ENCODE measurements around the gene CDH13.

CDH13 gene

DNA sequence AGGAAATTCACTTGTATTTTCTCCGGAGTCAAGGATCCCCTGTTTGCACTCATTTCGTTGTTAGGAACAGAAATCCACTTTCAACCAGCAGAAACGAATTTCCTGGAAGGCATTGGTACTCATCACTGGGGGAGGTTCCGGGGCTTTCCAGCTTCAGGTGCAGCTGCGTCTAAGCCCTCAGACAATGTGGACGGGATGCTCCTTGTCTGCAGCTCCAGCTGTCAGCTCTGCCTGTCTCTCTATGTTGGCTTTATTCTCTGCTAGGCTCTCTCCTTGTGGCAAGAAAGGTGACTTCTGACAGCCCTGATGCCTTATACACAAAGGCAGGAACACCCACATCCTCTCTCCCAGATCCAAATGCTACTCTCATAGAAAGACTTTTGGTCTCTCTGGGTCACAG, 997.1 kb downstream of the CDH13 start:
- DNase-seq (ENCODE audit: low spot score): no peak

DNA sequence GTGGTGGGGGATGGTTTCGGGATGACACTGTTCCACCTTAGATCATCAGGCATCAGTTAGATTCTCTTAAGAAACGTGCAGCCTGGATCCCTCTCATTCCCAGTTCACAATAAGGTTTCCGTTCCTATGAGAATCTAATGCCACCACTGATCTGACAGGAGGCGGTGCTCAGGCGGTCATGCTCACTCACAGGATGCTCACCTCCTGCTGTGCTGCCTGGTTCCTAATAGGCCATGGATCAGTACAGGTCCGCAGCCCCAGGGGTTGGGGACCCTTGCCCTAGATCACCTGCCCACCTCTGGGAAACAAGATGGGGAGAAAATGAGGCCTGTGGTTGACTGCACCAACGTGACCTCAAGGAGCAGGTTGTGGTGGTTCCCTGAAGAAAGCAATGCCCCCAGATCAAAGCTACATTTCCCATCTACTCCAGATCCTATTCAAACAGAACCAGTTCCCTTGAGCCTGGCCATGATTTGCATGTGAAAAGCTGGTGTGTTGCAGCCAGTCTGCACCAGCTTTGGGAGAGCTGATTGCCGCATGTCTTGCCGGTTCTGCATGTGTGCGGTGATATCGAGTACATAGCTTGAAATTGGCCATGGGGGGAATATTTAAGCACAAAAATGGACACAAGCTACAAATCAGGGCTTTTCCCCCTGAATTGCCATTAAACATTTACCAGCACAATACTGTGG, 997.8 kb downstream of the CDH13 start:
- DNase-seq (ENCODE audit: low spot score): no peak

DNA sequence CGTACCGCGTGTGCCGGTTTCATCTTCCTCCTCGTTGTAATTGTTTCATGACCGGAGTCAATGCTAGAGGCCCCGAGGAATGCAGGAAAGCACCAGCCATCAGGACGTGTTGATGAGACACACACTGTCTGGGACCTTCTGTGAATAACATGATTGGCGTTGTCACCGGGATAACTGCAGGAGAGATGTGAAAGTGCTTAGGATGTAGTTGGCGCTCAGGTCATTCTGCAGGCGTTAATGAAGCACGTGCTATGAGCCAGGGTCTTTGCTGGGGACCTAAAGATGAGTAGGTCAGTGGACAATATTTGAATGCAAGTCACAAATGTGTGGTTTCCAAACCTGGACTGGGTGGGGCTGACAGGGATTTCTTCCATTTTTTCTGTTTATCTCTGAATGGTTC, 999.4 kb downstream of the CDH13 start:
- no peak for DNase-seq (ENCODE audit: low spot score)

DNA sequence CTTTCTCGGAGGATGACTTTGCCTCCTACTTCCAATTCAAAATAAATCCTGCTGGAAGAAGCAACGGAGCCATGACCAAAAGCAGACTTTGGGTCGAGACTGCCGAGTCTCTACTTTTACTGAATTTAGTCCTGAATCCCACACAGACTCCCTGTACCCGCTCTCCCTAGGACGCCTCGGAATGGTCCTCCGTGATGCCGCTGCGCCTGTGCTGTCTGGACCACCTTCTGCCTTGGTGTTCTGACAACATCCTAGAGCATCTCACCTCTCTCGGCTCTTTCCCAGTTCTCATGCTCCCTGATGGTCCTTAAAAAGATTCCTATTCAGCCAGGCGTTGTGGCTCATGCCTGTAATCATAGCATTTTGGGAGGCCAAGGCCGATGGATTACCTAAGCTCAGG, 999.9 kb downstream of the CDH13 start:
- no peak for DNase-seq (ENCODE audit: low spot score)

DNA sequence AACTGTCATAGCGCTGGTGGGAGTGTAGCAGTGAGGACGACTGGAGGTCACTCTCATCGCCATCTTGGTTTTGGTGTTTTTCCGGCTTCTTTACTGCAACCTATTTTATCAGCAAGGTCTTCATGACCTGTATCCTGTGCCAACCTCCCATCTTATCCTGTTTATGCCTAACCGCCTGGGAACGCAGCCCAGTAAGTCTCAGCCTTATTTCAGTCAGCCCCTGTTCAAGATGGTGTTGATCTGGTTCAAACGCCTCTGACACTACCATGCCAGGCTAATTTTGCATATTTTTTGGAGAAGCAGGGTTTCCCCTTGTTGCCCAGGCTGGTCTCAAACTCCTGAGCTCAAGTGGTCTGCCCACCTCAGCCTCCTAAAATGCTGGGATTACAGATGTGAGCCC, 1001.2 kb downstream of the CDH13 start:
- DNase-seq (ENCODE audit: low spot score): no peak

DNA sequence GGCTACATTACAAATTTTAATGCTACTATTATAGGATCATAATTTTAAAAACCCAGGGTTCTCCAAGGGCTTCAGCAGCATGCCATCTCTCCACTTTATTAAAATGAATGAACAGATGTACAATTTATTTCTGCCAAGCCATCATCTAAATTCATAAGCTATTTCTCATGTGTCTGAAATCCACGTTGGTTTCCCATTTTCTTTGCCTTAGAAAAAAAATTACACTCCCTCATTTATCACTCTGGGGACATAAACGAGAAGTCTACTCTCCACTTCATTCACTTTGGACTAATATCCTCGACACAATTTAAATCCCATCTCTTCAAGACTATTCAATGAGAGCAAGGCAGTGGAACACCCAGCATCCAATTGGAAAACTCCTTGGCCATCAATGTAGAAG, 1002.7 kb downstream of the CDH13 start:
- DNase-seq (ENCODE audit: low spot score): no peak

DNA sequence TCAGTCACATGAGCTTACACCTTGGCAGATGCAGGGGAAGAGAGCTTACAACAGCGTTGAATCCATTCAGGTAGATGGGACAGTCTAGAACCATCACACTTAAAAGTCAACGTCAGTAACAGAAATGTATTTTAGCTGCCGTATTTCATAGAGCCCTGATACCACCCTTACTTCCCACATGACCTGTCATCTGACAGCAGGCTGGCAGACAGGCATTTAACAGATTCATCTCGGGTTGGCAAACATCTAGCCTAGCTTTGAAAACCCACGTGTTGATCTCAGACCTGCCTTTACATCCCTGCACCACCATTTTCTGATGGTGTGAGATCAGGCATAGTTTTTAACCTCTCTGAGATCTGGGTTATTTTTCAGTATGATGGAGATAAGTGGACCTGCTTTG, 1003.1 kb downstream of the CDH13 start:
- no peak for DNase-seq (ENCODE audit: low spot score)

DNA sequence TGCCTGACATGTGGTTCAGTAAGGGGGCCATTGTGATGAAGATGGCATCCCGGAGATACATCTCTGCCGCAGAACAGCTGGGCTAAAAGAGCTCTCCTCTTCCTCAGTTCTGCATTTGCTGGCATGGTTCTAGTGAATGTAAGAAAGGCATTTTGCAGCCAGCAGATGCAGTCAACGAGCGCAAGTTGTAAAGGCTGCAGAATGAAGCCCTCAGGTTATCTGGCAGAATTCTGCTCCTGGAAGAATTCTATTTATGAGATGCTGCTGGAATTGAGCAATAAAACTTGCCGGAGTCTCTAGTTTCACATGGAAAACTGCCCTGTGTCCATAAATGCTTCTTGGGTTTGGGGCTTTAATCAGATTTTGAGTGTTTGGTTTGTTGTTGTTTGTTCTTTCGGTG, 1004.2 kb downstream of the CDH13 start:
- no peak for DNase-seq (ENCODE audit: low spot score)

DNA sequence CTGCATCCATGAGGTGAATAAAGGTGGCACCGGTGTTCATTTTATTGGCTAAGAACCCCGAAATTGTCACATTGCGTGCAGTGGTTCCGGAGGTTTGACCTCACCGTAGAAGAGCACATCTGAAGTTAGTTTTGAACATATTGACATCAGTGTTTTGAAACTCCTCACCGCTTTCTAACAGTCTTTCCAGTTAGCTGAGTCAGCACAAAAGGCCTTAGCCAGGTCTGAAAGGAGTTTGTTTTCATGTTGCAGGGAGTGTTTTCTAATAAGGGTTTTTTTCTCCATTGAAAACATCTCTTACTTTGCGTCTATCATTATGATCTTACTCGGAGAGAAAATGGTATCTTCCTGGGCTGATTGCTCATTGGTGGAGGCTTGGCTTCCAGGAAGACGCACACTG, 1006.5 kb downstream of the CDH13 start:
- no peak for DNase-seq (ENCODE audit: low spot score)

DNA sequence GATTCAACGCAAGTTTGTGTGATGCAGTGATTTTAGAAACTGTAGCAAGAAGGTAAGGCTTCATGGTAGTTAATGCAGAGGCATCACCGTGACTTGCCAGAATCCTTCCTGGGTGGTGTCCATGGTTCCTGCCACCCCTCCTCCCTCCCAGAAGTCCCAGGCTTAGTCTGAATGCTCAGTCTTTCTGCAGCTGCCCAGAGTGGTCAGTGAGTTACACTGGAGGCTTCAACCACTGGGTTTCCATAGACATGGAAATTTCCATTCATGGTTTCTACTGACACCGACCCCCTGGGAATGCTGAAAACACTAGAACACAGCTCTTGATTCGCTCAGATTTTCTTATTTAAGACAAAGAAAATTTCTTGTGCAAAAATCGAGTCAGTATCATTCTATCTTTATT, 1021.6 kb downstream of the CDH13 start:
- no peak for DNase-seq (ENCODE audit: low spot score)

DNA sequence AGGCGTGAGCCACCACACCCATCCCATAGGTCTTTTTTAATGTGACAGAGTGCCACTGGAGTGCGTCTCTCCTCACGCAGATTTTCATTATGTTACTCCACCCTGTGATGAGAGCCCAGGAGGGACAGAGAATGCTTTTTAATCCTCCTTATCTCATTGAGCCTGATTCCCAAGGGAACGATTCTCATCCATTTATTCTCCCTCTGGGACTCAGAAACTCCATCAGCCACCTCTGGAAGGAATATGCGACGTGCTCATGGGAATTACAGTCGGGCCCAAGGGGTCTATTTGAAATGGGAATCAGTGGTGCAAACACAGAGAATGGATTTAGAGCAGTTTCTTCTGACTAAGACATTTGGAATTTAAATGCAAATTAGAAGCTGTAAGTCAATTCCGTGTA, 1025.1 kb downstream of the CDH13 start:
- DNase-seq (ENCODE audit: low spot score): no peak

DNA sequence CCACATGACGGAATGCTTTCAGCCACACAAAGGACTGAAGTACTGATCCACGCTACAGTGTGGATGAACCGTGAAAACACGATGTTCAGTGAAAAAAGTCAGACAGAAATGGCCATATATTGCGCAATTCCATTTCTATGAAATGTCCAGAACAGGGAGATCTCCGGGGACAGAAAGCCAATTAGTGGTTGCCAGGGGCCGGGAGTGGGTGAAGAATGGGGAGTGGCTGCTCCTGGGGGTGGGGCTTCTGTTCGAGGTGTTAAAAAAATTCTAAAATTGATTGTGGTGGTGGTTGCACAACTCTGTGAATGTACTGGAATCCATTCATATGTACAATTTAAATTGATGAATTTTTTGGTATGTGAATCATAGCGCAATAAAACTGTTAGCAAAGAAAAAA, 1026.2 kb downstream of the CDH13 start:
- no peak for DNase-seq (ENCODE audit: low spot score)

DNA sequence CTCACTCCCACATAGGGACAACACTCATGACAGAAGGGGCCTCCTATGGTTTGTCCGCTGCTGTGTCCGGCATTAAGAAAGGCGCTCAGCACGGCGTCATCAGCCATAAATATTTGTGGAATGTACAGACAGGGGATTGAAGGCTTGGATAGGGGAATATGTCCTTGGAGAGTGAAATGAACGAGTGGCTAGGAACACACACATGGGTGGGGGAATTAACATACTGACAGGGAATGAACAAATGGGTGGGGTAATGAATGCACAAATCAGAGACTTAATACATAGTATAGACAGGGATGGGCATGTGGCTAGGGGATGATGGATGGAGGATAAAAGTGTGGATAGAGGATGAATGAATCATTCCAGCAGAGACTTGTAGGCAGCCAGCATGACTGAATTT, 1027.0 kb downstream of the CDH13 start:
- no peak for DNase-seq (ENCODE audit: low spot score)

DNA sequence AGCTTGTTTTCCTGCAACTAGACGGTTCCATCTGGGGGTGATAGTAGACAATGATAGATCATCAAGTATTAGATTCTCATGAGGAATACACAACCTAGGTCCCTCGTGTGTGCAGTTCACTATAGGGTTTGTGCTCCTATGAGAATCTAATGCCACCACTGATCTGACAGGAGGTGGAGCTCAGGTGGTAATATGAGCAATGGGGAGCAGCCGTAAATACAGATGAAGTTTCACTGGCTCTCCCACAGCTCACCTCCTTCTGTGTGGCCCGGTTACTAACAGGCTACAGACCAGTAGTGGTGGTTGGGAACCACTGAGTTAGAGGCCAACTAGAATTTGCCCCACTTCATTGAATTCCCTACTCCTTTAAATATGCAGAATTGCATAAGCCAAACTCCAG, 1033.5 kb downstream of the CDH13 start:
- DNase-seq (ENCODE audit: low spot score): no peak

DNA sequence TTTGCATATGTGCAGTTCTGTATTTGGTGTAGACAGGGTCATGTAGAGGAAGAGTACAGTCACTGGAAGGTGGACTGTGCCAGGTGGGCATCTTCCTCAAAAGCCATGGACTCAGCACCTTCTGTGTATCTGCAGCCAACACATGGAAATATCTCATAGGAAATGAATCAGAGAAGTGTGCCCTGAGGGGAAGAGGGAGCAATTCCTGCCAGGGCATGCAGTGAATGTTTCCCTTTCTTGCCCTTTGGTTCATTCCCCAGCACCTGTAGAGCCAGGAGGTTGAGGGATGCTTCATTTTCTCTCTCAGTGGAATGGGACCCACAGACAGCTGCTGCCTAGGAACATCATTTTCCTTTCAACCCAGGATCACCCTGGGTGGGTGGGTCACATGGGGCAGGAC, 1034.9 kb downstream of the CDH13 start:
- DNase-seq (ENCODE audit: low spot score): no peak

DNA sequence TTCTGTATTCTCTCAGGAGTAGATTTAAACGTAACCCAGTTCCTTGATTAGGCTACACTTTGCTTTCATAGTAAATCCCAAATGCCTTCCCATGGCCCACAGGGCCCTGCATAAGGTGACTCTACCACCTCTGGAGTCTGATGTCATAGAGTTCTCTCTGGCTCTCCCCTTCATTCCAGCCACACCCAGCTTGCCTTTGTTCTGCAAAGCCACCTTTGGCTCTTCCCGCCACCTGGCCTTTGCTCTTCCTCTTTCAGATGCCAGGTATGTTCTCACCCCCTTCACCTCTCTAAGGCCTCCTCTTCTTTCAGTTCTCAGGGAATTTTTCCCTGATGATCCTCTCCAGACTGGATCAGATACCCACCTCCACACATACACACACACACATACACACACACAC, 1039.7 kb downstream of the CDH13 start:
- DNase-seq (ENCODE audit: low spot score): no peak

DNA sequence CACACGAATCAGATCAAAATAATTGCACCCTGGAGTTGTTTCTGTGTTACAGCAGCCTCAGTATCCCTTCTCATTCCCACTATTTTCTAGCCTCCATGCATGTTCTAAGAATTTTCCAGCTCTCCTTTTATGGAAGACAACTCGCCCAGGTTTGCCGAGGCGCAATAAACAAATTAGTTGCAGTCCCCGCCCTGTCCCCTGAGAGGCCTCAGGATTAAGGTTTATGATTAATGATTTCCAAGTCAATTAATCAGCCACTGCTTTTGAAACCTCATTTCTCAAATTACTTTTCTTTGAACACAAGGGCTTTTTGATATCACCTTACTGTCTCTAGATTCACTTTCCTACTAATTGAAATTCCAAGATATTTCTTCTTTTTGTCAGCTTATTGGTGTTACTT, 1042.7 kb downstream of the CDH13 start:
- no peak for DNase-seq (ENCODE audit: low spot score)

DNA sequence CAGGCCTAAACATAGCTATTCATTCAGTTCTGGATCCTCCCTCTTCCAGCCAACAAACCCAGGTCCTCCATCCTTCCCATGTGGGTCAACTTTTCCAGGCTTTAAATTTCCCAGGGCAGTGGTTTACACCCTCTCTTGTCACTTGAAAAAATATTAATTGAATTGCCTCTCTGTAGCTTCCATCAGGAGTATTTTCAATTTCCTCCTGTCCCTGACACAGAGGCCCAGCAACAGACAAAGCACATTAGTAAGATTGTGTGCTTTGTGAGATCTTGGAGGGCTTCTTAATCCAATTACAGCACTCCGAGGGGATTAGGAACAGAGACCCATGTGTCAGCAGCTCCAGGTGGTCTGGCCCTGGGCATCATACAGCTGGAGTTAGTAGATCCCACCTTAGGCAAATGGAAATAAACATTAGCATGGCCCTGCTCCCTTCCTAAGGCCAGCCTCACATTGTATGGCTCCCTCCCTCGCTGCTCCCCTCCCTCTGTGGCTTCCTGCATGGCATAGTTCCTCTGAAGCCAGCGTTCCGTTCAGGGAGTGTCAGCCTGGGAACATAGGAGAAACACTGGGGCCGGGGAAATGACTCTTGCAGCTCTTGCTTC, 1048.3 kb downstream of the CDH13 start:
- DNase-seq (ENCODE audit: low spot score): no peak

DNA sequence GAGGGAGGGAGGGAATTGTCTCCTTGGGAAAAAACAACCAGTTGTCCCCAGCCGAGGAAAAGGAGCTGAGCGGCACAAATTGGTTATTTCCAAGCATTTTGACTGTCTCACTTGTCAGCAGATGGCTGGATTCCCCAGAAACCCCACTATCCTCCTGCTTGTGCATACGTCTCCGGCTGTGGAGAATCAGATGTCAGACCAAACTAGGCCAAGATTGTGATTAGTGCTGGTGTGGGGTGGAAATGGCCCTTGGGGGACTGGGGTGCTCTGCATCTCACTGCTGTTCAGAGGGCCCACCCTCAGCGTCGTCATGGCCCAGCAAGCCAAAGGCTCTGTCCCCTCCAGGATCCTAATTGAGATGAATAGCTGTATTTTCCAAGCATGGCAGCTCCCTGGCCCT, 1049.3 kb downstream of the CDH13 start:
- no peak for DNase-seq (ENCODE audit: low spot score)

DNA sequence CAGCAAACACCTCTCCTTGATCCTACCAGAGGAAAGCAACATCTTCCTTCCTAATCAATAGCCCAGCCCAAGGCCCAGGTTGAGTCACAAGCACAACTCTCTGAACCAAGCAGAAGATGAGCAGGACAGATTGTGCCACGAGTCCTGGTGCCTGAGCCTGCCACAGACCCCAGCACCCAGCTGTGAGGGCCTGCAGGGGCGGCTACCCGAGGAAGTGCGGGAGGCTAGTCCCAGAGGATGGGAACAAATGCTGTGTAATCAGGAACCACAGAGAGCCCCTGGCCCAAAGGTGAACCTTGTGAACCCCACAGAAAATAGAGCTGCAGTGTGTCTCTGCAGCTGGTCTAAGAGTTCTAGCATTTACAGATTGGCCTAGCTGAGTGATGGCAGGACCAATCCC, 1054.2 kb downstream of the CDH13 start:
- DNase-seq (ENCODE audit: low spot score): no peak

DNA sequence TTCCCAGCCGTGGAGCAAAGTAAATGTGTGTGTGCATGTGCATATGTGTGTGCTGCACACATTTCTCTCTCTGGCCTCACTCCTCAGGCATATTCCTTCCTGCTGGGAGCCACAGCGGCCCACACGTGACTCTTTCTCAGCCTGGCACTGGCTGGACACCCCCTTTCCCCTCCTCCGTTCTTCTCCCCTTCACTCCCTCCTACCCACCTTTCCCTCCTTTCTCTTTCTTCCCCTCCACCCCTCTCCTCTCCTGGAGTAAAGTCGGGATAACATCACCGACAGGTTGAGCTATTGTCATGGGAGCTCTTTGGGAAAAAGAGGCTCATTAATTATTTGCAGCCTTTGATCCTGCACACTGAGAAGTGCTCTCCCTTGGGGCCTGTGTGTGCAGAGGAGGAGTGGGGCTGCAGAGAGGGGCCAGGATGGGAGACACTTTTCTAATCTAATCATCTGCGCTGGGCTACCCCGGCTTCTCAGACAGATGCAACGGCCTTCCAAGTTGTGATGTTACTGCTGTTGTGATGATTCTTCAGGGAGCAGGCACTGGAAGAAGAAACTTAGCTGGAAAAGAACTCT, 1054.7 kb downstream of the CDH13 start:
- DNase-seq (ENCODE audit: low spot score): no peak

DNA sequence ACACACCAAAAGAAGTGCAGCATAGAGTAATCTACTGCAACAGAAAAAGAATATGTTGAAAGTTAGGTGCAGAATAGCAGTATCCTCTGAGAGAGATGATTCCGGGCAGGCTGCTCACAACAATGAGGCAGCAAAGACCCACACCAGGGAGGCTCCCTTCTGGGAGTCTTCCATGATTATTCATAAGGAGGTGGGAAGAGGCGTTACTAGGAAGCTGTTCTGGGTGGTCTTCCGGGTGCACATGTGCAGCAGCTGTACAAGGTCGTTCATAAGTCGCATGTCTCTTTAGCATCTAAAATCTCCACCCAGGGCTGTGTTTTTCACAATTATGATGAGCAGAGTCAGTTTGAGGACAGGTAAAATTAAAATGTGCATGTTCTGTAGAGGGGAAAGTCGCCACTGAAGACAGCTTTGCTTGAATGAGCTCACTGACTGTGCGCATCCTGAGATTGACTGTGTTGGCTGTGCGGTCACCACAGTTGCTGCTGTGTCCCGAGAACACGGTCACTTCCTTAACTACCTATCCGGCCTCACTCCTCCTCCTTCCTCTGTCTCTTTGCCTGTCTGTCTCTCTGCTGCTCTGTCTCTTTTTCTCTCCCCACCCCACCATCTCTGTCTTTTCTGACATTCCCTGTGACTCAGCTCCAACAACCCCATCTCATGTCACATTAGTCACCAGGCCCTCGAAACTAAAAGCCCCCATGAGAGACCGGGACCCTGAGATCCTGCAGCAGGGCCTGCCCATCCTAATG, 1055.5 kb downstream of the CDH13 start:
- DNase-seq (ENCODE audit: low spot score): no peak

DNA sequence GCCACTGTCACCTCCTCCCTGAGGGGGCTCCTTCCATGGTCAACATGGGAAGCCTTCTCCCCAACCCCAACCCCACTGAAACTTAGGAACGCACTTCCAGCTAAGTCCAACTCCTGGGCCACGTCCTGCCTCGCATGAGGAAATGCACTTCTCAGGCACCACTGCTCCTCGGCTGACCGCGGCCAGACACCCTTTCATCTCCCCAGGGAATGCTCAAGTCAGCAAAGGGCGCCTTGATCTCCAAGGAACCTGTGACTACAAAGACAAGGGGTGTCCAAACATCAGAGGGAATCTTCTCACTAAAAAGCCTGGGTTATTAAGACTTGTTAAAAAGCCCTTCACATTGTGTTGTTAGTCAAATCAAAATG, 1056.1 kb downstream of the CDH13 start:
- DNase-seq (ENCODE audit: low spot score): no peak
